ENCODE results near the gene GRB7. TPM values are rescaled to one million over a fixed set of nuclear protein-coding genes. Genes with fewer than 3 reads are reported as not detected.
"Not testable (repeated sequence)": the region's sequence is repeated elsewhere in the genome, so short reads cannot be mapped to it uniquely, and the experiment has no call there.

The GRB7 gene
- total RNA-seq, 1 experiment from 2014 or later: not detected

GRCh38 chr17:39709319-39709997, 28.3 kb upstream of the GRB7 start:
- no peak for DNase-seq (ENCODE audit: low read depth)

DNA sequence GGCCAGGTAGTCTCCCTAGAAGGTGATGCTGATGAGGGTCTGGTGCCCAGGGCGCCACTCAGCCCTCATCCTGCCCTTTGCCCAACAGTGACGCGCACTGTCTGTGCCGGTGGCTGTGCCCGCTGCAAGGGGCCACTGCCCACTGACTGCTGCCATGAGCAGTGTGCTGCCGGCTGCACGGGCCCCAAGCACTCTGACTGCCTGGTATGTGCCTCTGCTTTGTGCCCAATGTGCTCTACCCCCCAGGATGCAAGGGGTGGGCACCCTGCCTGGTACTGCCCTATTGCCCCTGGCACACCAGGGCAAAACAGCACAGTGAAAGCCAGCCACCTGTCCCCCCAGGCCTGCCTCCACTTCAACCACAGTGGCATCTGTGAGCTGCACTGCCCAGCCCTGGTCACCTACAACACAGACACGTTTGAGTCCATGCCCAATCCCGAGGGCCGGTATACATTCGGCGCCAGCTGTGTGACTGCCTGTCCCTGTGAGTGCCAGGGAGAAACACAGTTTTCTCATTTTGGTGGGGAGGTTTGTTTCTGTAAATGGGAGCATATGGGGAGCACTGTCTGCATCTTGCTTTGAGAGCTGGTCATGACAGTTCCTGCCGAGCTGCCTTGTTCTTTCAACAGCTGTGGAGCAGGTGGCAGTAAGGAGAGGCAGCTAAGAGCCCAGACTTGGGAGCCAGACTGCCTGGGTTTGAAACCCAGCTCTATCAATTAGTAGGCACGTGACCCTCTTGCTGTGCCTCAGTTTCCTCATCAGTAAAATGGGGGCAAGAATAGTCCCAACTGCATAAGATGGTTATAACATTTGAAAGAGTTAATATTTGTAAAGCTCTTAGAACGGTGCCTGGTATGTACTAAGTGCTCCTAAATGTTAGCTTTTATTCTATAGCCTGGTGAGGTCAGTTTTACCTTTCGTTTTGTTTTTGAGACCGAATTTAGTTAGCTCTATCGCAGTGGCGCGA, 27.5 kb upstream of the GRB7 start:
- DNase-seq (ENCODE audit: low read depth): no peak

GRCh38 chr17:39711071-39711470, 26.7 kb upstream of the GRB7 start:
- DNase-seq (ENCODE audit: low read depth): not testable (repeated sequence)

- DNase-seq (ENCODE audit: low read depth): no peak
These were observed 25.9 kb upstream of the GRB7 start for GRCh38 chr17:39711851-39712250.

- no peak for DNase-seq (ENCODE audit: low read depth)
These were observed 23.5 kb upstream of the GRB7 start for GRCh38 chr17:39714234-39714633.

DNA sequence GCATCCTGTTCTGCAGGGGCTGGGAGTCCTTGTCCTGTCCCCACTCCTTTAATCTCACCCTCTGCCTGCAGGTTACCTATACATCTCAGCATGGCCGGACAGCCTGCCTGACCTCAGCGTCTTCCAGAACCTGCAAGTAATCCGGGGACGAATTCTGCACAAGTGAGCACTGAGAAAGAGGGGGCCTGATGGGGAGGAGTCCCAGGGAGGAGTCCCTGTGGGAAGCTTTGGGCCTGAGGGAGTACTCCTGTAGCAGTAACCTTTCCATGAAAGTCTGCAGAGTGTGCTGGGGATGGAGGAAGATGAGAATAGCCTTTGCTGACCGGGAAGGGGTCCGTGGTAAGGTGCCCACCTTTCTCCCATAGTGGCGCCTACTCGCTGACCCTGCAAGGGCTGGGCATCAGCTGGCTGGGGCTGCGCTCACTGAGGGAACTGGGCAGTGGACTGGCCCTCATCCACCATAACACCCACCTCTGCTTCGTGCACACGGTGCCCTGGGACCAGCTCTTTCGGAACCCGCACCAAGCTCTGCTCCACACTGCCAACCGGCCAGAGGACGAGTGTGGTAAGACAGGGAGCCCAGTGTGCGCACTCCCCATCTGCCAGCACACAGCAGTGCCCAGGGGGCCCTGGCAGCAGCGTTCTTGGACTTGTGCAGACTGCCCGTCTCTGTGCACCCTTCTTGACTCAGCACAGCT, 22.2 kb upstream of the GRB7 start:
- no peak for DNase-seq (ENCODE audit: low read depth)

DNA sequence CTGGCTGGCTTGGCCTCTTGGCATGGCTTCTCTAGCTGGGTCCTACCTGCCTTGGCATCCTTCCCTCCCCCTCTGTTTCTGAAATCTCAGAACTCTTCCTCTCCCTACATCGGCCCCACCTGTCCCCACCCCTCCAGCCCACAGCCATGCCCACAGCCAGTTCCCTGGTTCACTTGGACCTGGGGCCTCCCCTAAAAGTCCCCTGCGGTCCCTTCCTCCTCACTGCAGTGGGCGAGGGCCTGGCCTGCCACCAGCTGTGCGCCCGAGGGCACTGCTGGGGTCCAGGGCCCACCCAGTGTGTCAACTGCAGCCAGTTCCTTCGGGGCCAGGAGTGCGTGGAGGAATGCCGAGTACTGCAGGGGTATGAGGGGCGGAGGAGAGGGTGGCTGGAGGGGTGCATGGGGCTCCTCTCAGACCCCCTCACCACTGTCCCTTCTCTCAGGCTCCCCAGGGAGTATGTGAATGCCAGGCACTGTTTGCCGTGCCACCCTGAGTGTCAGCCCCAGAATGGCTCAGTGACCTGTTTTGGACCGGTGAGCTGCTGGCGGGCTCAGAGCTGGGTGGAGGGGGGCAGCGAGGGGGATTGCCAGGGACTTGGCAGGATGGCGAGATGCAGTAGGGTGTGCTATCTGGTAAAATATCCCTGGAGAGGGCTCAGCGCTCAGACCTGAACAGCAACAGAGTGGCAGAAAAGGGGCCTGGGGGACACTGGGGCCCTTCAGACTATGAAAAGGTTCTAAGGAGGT, 21.5 kb upstream of the GRB7 start:
- no peak for DNase-seq (ENCODE audit: low read depth)

DNA sequence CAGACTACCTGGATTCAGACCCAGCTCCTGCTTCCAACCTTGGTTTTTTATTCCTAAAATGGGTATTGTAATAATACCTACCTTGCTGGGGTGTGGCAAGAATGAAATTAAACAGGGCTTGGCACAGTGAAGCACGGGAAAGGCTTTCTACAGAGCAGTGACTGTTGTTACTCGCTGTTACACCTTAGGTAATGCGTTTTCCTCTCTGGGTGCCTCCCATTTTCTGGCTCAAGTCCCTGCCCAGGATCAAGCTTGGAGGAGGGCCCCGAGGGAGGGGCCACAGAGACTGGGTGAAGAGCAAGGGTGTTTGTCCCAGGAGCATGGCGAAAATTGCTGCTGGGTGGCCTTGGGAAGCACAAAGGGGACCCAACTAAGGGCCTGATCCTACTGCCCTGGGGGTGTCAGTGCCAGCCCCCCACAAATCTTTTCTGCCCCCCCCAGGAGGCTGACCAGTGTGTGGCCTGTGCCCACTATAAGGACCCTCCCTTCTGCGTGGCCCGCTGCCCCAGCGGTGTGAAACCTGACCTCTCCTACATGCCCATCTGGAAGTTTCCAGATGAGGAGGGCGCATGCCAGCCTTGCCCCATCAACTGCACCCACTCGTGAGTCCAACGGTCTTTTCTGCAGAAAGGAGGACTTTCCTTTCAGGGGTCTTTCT, 20.7 kb upstream of the GRB7 start:
- DNase-seq (ENCODE audit: low read depth): no peak

DNA sequence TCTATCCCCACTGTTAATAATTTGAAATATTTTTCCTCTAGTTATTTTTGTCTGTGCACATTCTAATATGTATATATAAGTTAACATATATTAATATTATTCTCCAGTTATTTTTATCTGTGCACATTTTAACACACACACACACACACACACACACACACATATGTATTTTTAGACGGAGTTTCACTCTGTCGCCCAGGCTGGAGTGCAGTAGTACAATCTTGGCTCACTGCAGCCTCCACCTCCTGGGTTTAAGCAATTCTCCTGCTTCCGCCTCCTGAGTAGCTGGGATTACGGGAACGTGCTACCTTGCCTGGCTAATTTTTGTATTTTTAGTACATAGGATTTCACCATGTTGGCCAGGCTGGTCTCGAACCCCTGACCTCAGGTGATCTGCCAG, 20.1 kb upstream of the GRB7 start:
- DNase-seq (ENCODE audit: low read depth): no peak

GRCh38 chr17:39719563-39720355, 18.0 kb upstream of the GRB7 start:
- DNase-seq (ENCODE audit: low read depth): no peak

- DNase-seq (ENCODE audit: low read depth): no peak
These were observed 15.6 kb upstream of the GRB7 start for GRCh38 chr17:39722104-39722503.

DNA sequence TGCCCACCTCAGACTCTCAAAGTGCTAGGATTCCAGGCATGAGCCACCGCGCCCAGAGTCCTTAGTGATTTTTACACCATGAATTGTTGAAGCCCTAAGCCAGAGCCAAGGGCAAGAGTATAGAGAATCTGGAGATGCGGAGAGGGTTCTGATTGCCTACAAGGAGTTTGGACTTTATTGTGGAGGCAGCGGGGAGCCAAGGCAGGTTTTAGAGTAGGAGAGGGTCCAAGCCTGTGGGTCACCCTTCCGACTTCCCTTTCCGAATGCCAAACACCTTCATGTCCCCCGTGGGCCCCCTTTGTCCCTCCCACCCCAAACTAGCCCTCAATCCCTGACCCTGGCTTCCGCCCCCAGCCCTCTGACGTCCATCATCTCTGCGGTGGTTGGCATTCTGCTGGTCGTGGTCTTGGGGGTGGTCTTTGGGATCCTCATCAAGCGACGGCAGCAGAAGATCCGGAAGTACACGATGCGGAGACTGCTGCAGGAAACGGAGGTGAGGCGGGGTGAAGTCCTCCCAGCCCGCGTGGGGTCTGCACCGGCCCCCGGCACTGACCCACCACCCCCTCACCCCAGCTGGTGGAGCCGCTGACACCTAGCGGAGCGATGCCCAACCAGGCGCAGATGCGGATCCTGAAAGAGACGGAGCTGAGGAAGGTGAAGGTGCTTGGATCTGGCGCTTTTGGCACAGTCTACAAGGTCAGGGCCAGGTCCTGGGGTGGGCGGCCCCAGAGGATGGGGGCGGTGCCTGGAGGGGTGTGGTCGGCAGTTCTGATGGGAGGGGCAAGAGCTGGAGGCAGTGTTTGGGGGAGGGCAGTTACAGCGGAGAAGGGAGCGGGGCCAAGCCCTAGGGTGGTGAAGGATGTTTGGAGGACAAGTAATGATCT, 14.5 kb upstream of the GRB7 start:
- no peak for DNase-seq (ENCODE audit: low read depth)

- no peak for DNase-seq (ENCODE audit: low read depth)
These were observed 13.0 kb upstream of the GRB7 start for GRCh38 chr17:39724731-39725130.

DNA sequence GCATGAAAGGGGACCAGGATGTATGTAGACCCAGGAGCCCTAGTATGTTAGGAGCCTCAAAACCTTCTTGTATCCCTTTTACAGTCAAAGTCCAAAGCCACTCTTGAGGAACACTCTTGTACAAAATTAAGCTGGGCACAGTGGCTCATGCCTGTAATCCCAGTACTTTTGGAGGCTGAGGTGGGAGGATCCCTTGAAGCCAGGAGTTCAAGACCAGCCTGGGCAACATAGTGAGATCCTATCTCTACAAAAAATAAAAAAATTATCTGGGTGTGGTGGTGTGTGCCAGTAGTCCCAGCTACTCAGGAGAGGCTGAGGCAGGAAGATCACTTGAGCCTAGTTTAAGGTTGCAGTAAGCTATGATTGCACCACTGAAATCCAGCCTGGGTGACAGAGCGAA, 11.8 kb upstream of the GRB7 start:
- not testable (repeated sequence) for DNase-seq (ENCODE audit: low read depth)

GRCh38 chr17:39726617-39727016, 11.1 kb upstream of the GRB7 start:
- no peak for DNase-seq (ENCODE audit: low read depth)

DNA sequence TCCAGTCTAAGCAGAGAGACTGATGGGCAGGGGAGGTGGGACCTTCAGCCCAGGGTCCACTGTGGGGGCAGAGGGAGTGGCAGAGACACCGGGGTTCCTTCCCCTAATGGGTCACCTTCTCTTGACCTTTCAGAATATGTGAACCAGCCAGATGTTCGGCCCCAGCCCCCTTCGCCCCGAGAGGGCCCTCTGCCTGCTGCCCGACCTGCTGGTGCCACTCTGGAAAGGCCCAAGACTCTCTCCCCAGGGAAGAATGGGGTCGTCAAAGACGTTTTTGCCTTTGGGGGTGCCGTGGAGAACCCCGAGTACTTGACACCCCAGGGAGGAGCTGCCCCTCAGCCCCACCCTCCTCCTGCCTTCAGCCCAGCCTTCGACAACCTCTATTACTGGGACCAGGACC, 10.2 kb upstream of the GRB7 start:
- DNase-seq (ENCODE audit: low read depth): no peak

DNA sequence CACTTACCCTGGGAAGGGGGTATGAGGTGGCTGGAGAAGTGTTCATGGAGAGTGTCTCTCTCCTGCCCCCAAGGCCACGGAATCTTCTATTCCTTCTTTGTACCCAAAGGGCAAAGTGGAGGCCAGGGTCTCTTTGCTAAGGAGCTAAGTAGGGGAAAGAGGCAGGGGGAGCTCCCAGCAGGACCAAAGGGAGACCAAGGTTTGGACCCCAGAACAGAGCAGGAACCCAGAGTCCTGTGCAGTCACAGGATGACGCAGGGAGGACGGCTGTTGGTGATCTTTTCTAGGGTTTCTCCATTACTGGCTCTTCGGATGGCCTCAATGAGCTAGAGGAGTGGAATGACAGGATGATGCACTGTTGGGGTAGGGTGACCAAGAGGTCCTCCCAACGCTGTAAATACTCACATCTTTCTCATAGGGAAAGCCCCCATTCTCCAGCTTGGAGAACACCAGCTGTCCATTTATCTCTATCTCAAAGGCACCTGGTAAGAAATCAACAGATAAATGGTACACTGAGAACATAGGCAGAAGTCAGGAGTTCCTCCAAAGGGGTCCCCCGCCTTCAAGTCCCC, 8.4 kb upstream of the GRB7 start:
- DNase-seq (ENCODE audit: low read depth): no peak

DNA sequence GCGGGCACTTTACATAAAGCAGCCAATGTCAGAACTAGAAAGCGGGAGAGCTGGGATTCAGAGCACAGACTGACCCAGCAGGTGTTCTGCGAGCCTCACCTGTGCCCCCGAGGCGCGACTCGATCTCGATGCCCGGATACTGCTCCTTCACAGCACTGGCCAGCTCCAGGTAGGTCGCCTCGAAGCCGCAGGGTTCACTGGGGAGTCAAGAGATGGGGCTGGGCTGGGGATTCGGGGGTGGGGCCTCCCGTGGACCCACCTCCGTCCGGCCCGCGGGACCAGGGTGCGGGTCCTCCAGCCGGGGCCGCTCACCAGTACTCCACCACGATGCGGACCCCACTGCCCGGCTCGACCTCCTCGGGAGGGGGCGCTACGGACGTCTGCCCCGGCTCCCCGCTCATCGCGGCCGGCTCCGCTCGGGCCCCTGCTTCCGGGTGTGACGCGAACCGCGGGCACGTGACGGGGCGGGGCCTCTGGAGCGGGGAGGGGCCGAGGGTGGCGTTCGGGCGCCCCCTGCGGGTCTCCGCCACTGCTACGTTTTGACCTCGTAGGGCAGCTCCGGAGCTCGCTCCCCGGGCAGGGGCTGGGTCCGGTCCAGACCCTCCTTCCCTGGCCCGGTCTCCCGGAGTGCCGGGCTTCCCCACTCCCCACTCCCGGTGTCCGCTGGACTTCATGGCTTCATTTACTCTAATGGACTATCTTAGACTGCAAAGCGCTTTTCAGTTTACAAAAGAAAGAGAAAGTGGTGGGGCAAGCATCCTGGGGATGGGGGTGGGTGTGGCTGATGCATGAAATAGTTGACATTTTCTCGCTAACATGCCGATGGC, 7.4 kb upstream of the GRB7 start, which contains the start of gene MIEN1:
Gene MIEN1, minus strand, starts transcription at position 438 of the 827 bp plus-strand sequence. Its CDS starts 37 bp downstream, at position 401.
- DNase-seq (ENCODE audit: low read depth): peak; percentile 72

Data from M059J (cell line).